RWPE1 (cell line): ENCODE data around the gene AATK.

Experiments used
- CTCF ChIA-PET: fragments of 350-600 bp; sonication (Branson Sonifier 250); formaldehyde crosslinking; extraction: SDS; loops from one replicate; lab custom pipeline; 2021; lab: Yijun Ruan, JAX
- POLR2A ChIA-PET: fragments of 400-600 bp; formaldehyde crosslinking; extraction: SDS; loops from one replicate; lab custom pipeline; 2020; ENCODE audit warnings: antibody characterized with exemption; ENCODE audit not compliant: low non-redundant PET; lab: Yijun Ruan, JAX
- DNase-seq: peaks from one replicate; pipeline ENCODE4 v3.0.0; 2012; ENCODE audit warnings: low spot score
- H3K27ac ChIP-seq: fragments of 450-650 bp; 2 replicates; pipeline ENCODE4 v1.5.1; 2017
- TF ChIP-seq, protein P1 (sequence below): fragments of 450-650 bp; conservative IDR thresholded peaks from 2 replicates; pipeline ENCODE4 v1.5.1; 2017; ENCODE audit warnings: low read depth, mild to moderate bottlenecking

Gene AATK

DNA sequence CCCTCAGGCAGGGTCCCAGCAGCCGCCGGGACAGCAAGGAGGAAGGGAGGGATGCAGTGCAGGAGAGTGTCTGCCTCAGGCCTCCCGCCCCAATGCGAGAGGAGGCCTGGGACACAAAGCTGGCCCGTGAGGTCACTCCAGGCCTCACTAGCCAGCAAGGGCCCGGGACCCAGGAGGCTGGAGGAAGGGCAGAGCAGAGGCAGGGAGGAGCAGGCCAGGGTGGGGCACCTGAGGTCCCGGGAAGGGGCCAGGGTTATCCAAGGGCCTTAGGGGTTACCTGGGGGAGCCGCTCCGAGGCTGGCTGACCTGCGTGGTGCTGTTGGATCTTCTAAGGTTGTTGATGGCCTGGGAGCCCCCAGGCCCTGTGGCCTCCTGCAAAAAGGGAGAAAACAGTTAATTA lies 42.6 kb upstream of the AATK start:
- TF ChIP-seq, protein P1, sequence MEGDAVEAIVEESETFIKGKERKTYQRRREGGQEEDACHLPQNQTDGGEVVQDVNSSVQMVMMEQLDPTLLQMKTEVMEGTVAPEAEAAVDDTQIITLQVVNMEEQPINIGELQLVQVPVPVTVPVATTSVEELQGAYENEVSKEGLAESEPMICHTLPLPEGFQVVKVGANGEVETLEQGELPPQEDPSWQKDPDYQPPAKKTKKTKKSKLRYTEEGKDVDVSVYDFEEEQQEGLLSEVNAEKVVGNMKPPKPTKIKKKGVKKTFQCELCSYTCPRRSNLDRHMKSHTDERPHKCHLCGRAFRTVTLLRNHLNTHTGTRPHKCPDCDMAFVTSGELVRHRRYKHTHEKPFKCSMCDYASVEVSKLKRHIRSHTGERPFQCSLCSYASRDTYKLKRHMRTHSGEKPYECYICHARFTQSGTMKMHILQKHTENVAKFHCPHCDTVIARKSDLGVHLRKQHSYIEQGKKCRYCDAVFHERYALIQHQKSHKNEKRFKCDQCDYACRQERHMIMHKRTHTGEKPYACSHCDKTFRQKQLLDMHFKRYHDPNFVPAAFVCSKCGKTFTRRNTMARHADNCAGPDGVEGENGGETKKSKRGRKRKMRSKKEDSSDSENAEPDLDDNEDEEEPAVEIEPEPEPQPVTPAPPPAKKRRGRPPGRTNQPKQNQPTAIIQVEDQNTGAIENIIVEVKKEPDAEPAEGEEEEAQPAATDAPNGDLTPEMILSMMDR = no peak
- CTCF ChIA-PET = no interaction called here
- POLR2A ChIA-PET = no interaction called here
- peak overlapping the region; percentile 40; the same call in 1 of the 2 replicates for H3K27ac ChIP-seq
- no peak for DNase-seq

DNA sequence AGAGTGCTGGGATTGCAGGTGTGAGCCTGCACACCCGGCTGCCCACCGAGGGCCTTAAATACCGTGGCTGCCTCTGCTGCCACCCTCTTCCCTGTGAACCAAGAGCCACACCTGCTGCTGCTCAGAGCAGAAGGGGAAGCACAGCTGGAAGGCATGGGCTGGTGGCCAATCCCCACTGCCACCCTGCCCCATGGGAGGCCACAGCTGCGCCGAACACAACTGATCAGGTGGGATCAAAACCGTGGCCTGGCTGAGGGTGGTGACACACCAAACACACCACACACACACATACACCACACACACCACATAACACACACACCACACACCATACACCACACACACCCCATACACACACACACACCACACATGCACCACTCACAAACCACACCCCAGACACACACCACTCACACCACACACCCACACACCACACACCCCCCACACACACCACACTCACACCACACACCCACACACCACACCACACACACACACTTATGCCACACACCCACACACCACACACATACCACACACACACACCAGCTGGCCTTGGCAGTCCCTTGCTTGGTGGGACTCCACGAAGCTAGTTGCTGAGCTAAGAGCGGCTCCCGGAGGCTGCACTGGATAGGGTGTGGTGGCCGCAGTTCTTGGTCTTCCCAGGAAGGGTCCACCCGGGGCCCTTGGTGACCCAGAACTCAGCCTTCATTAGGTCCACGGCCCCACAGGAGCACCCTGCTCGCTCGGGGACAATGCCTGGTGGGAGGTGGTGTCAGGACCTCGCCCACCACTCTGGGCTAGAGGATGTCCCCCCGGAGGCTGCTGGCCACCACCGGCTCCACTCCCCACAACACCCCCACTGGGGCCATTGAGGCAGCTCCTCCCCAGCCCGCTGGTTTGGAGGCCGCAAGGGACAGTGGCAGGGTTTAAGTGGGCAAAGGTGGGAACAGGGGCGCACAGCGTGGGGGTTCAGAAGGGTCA lies 41.9 kb upstream of the AATK start:
- no peak for DNase-seq
- ChIA-PET CTCF (interaction anchor here (0.5 to 0.6 kb wide), 3 partner anchors 82 to 252 kb away, joined by 3 read pairs; no protein-coding TSS in a partner anchor), POLR2A (no interaction called here)
- TF ChIP-seq, protein P1 = no peak
- H3K27ac ChIP-seq = peak overlapping the region; percentile 40

DNA sequence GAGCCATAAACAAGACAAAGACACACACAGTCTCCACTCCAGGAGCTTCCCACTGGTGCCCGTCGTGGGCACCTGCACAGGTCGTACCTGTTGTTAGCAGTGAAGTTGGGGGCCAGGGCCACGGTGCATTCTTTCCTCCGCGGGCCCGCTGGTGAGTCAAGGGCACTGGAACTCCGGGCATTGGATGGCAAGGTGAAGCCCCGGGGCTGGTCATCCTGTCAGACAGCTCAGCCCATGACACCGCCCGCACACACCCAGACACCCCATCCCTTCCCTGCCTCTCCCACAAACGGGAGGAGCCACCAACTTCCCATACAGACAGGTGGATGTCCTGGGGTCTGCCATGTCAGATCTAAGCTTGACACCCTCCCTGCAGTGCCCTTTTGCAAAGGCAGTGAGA lies 40.6 kb upstream of the AATK start:
- DNase-seq = no peak

DNA sequence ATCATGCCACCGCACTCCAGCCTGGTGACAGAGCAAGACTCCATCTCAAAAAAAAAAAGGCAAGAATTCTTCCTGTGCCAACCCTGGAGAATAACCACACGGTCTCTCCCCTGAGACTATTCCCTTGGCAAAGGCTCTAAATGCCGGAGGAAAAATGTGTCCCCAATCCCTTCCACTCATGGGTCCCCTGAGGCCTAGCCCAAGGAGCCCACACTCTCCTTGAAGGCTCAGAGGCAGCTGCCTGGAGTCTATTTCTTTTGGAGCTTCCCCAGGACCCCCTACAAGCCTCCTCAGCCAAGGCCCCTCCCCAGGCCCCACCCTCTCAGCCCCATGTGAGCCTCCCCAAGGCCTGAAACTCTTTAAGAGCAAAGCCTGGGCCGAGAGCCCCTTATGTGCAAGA lies 40.1 kb upstream of the AATK start:
- POLR2A ChIA-PET = no interaction called here
- peak overlapping the region; percentile 40 for H3K27ac ChIP-seq
- CTCF ChIA-PET = interaction anchor here (0.5 to 0.6 kb wide), 2 partner anchors 195 to 314 kb away, joined by 3 read pairs; no protein-coding TSS in a partner anchor
- no peak for DNase-seq
- TF ChIP-seq, protein P1 = no peak

More for the DNA sequence above, 40.6 kb upstream of the AATK start:
- POLR2A ChIA-PET = no interaction called here
- CTCF ChIA-PET = interaction anchor here (0.5 to 0.6 kb wide), 3 partner anchors 56 to 315 kb away, joined by 3 read pairs; no protein-coding TSS in a partner anchor
- H3K27ac ChIP-seq = peak overlapping the region; percentile 40
- TF ChIP-seq, protein P1 = no peak

DNA sequence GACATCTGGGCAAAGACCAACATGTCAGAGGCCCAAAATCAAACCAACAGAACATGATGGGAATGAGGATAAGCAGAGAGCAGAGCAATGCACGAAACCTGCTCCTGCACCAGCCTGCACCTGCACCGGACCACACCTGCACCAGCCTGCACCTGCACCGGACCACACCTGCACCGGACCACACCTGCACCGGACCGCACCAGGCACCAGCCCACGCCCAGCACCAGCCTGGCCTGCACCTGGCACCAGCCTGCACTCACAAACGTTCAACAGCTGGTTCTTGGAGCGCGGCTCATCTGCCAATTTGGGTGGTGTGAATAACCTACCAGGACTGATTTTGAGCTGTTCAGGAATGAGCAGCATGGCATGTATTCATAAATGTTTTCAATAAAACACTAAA lies 38.6 kb upstream of the AATK start:
- ChIA-PET CTCF (interaction anchor here (0.6 kb wide), 1 partner anchor 92 kb away, joined by 5 read pairs; no protein-coding TSS in a partner anchor), POLR2A (no interaction called here)
- no peak for DNase-seq
- TF ChIP-seq, protein P1 = no peak
- peak overlapping the region; percentile 20 for H3K27ac ChIP-seq

DNA sequence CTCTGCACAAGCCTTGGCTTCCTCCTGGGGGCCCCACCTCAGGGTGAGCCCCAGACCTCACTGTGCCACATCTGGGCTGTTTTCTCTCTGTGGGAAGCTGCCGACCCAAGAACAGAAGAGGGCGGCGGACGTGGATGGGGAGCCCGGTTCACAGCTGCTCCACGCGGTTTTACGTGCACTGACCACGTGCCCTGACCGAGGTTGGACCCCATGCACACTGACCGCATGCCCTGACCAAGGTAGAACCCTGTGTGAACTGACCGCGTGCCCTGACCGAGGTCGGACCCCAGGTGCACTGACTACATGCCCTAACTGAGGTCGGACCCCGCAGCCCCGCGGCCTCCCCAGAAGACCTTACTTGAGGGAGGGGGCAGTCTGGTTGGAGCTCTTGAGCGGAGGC lies 37.1 kb upstream of the AATK start:
- H3K27ac ChIP-seq = no peak overlapping the region
- TF ChIP-seq, protein P1 = no peak
- CTCF ChIA-PET = interaction anchor here (0.6 to 1.1 kb wide), 2 partner anchors 9 to 89 kb away, joined by 3 read pairs; no protein-coding TSS in a partner anchor
- DNase-seq = no peak
- POLR2A ChIA-PET = no interaction called here
